GM13977 (cell line): ENCODE data around the gene QRSL1.
"Not testable (repeated sequence)": the region's sequence is repeated elsewhere in the genome, so short reads cannot be mapped to it uniquely, and the experiment has no call there.

Experiments
- DNase-seq: peaks from one replicate; pipeline ENCODE4 v3.0.0; 2012; ENCODE audit warnings: low spot score
- CTCF ChIP-seq: IDR thresholded peaks from 2 replicates; pipeline ENCODE4 v1.5.1; 2012; ENCODE audit warnings: mild to moderate bottlenecking, control low read depth; ENCODE audit not compliant: insufficient read depth; ENCODE audit errors: extremely low read depth, missing control alignments
- in situ Hi-C: fragments of 300-500 bp; cut with MboI; formaldehyde crosslinking; loops from one replicate; pipeline ENCODE4 v1.12.0; 2022; ENCODE audit warnings: low sequenced_read_pairs, low pct_unique_long_range_greater_than_20kb, mixed read lengths, inconsistent platforms; ENCODE audit not compliant: unreplicated experiment

Gene QRSL1

DNA sequence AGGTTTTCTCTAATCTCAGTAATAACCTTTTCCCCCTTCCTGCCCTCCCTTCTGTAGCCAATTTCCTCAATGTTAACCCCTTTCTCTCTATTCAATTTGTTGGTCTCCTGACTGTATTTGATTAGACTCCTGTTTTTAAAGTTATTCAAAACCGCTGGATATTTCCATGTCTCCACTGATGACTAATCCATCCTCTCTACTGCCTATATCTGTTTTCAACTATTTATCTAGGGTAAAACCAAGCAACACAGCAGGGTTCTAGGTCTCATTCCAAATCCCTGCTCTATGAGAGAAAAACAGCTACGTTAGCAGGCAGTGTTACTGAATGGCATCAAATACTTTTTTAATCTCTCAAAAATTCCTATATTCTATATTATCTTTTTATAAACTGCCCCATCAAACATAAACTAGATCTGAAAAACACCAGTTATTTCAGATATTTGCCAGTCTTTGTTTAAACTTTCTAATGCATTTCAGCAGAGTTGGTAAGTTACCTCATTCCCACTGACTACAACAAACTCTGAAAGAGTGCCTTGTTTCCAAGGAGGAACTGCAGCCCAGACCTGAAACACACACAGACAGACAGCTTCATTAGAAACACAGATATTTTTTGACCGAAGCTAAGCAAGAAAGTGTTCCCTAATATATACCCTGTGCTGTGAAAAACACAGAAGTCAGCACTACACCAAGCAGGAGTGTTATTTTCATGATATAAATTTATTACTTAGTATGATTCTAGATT is 8.3 kb upstream of the QRSL1 start:
- DNase-seq = no peak
- in situ Hi-C loops = no loop called here
- TF ChIP-seq CTCF = no peak

DNA sequence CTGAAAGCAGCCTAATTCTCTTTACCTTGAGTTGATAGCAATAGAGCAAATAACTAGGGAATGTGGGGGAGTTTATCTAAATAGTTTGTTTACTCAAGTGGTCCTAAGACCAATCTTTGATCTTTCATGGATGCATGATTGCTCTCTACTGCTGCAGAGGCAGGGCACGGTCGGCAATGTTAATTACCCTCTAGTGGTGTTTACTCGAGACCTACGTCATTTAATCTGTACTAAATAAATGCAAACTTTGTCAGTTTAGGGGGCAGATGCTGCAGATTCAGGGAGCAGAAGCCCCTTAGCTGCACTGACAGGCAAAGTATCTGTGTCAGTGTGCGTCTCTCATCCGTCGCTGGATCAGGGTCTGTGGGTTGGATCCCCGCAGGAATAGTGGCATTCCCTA is 7.0 kb upstream of the QRSL1 start:
- TF ChIP-seq CTCF = no peak
- DNase-seq = no peak
- in situ Hi-C loops = no loop called here

DNA sequence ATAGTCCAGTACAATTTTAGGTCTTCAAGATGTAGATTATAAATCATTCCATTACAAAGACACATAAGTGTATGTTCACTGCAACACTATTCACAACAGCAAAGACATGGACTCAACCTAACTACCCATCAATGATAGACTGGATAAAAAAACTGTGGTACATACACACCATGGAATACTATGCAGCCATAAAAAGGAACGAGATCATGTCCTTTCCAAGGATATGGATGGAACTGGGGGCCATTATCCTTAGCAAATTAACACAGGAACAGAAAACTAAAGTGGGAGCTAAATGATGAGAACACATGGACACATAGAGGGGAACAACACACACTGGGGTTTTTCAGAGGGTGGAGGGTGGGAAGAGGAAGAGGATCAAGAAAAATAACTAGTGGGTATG is 6.3 kb upstream of the QRSL1 start:
- DNase-seq = no peak

GRCh38 chr6:106626485-106626884 is 2.9 kb upstream of the QRSL1 start:
- DNase-seq = no peak
- no peak for TF ChIP-seq CTCF
- in situ Hi-C loops = no loop called here

More for the DNA sequence above, 6.3 kb upstream of the QRSL1 start:
- TF ChIP-seq CTCF = no peak
- in situ Hi-C loops = no loop called here

DNA sequence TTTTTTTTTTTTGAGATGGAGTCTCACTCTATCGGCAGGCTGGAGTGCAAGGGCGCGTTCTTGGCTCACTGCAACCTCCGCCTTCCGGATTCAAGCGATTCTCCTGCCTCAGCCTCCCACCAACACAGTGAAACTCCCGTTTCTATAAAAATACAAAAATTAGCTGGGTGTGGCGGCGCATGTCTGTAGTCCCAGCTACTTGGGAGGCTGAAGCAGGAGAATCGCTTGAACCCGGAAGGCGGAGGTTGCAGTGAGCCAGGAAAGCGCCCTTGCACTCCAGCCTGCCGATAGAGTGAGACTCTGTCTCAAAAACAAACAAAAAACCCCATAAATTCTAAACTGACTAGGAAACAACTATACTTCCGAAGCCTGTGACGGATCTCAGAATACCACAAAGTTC is 1.6 kb upstream of the QRSL1 start:
- DNase-seq, in situ Hi-C loops: not testable (repeated sequence)

DNA sequence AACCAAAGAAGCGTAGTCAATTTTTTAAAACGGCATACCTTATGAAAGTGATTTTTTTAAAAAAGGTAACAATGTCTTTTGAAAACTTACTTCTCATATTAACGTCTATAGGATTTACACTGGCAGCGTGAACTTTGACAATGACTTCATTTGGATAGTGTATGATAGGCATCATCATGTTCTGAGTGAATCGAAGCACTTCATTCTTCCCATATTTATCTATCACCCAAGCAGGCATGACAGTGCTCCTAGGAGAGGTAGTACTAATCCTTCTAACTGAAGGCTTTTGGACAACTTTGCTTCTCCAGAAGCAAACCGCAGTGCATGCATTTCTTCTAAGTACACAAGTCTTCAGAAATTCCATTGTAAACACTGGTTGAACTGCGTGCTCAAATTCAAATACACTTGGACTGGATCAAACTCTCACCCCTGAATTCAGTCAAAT is 698 bp upstream of the QRSL1 start:
- TF ChIP-seq CTCF = no peak
- DNase-seq = no peak
- in situ Hi-C loops = no loop called here

- in situ Hi-C loops = no loop called here
- no peak for TF ChIP-seq CTCF
- DNase-seq = no peak
These were observed 433 bp downstream of the QRSL1 start for GRCh38 chr6:106629859-106630163.
